PFSK-1 (cell line): ENCODE results near the gene KIRREL3.

Experiments
- FOXP2 ChIP-seq: optimal IDR thresholded peaks from 2 replicates; pipeline ENCODE3; 2011; ENCODE audit warnings: borderline replicate concordance, control low read depth, inconsistent platforms; ENCODE audit not compliant: insufficient read depth; ENCODE audit errors: extremely low read length, extremely low read depth
- POLR2AphosphoS5 ChIP-seq: IDR thresholded peaks from 2 replicates; pipeline ENCODE4 v1.6.1; 2012; ENCODE audit warnings: low read depth, mild to moderate bottlenecking, control low read depth, low read length, moderate library complexity
- TAF1 ChIP-seq: IDR thresholded peaks from 2 replicates; pipeline ENCODE4 v1.6.1; 2012; ENCODE audit warnings: low read length, control low read depth, borderline replicate concordance; ENCODE audit not compliant: insufficient read depth
- TF ChIP-seq, protein P1 (sequence below), 2 experiments: IDR thresholded peaks; 2 replicates each; pipeline versions ENCODE4 v1.6.1 to v1.8.0; 2011 to 2012; ENCODE audit warnings: low read depth in 2 of 2, low read length in 2 of 2, control low read depth in 1 of 2, inconsistent platforms in 1 of 2, mild to moderate bottlenecking in 1 of 2, moderate library complexity in 1 of 2; ENCODE audit not compliant: insufficient read depth in 1 of 2

DNA sequence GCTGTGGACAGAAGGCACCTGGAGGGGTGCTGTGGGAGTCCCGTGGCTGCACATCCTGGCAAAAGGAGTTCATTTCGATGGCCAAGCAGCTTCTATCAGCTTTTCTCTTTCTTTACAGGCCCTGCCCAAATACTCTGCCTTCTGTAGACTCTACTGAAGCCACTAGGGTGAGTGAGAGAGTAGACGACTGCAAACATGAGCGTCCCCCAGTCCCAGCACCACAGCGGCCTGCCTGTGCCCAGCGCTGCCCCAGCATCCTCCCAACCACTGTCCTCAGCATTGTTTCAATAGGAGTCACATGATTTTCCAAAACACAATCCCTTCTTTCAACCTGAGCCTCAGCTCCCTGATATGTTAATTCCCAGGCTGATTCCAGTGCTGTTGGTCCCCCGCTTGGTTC is 110.0 kb downstream of the KIRREL3 start:
- TF ChIP-seq POLR2AphosphoS5 (no peak), TAF1 (no peak), FOXP2 (no peak)
- TF ChIP-seq, protein P1, sequence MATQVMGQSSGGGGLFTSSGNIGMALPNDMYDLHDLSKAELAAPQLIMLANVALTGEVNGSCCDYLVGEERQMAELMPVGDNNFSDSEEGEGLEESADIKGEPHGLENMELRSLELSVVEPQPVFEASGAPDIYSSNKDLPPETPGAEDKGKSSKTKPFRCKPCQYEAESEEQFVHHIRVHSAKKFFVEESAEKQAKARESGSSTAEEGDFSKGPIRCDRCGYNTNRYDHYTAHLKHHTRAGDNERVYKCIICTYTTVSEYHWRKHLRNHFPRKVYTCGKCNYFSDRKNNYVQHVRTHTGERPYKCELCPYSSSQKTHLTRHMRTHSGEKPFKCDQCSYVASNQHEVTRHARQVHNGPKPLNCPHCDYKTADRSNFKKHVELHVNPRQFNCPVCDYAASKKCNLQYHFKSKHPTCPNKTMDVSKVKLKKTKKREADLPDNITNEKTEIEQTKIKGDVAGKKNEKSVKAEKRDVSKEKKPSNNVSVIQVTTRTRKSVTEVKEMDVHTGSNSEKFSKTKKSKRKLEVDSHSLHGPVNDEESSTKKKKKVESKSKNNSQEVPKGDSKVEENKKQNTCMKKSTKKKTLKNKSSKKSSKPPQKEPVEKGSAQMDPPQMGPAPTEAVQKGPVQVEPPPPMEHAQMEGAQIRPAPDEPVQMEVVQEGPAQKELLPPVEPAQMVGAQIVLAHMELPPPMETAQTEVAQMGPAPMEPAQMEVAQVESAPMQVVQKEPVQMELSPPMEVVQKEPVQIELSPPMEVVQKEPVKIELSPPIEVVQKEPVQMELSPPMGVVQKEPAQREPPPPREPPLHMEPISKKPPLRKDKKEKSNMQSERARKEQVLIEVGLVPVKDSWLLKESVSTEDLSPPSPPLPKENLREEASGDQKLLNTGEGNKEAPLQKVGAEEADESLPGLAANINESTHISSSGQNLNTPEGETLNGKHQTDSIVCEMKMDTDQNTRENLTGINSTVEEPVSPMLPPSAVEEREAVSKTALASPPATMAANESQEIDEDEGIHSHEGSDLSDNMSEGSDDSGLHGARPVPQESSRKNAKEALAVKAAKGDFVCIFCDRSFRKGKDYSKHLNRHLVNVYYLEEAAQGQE (IDR thresholded peaks at IDR 0.05; ENCODE audit: insufficient read depth in 1 of 2, low read depth in 2 of 2, low read length in 2 of 2): no peak
